Endothelial cell of umbilical vein (primary cell): ENCODE data around the gene ZBTB7C.

ENCODE experiments used
- CTCF ChIP-seq, 2 donors: IDR thresholded peaks; 1 replicate in 1 of 2; 2 replicates in 1 of 2; pipeline ENCODE4 v1.5.1; 2011; ENCODE audit warnings: low read length in 2 of 2, mild to moderate bottlenecking in 2 of 2, moderate library complexity in 2 of 2, control low read depth in 1 of 2, inconsistent platforms in 1 of 2, low read depth in 1 of 2; ENCODE audit not compliant: insufficient read depth in 1 of 2; ENCODE audit errors: extremely low read depth in 1 of 2
- POLR2AphosphoS5 ChIP-seq: IDR thresholded peaks from 2 replicates; pipeline ENCODE4 v1.6.1; 2012; ENCODE audit warnings: low read depth, mild to moderate bottlenecking, control low read depth, low read length, moderate library complexity; ENCODE audit not compliant: insufficient read depth

DNA sequence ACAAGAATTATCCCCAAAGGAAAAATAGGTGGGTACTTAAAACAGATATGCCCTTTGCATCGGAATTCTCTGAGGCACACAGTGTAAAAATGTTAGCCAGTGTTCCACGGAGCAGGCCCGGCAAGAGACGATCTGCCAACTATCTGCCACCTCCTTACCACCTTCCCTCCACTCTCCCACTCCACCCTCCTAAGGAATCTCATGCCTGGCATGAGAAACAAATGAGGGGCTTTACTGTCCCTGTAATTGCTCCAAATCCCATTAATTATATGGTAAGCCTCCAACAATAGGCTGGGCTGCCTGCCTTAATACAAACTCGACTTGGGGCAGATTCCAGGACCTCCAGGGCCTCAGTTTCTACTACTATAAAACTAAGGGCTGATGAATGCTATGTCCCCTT, 102.3 kb downstream of the ZBTB7C start:
- no peak for TF ChIP-seq CTCF (IDR thresholded peaks at IDR 0.05; ENCODE audit: extremely low read depth in 1 of 2, insufficient read depth in 1 of 2, low read depth in 1 of 2, low read length in 2 of 2)
- no peak for TF ChIP-seq POLR2AphosphoS5
